ENCODE results near the gene SLC19A1.
"Not testable (repeated sequence)": the region's sequence is repeated elsewhere in the genome, so short reads cannot be mapped to it uniquely, and the experiment has no call there.

Gene SLC19A1

GRCh38 chr21:45532826-45533360, 9.3 kb downstream of the SLC19A1 start:
- no peak for DNase-seq

GRCh38 chr21:45531393-45532215, 10.6 kb downstream of the SLC19A1 start:
- no peak for DNase-seq

GRCh38 chr21:45531114-45531392, 11.2 kb downstream of the SLC19A1 start:
- not testable (repeated sequence) for DNase-seq

GRCh38 chr21:45530423-45531113, 11.7 kb downstream of the SLC19A1 start:
- no peak for DNase-seq

- no peak for DNase-seq
These were observed 12.3 kb downstream of the SLC19A1 start for GRCh38 chr21:45529785-45530422.

GRCh38 chr21:45528981-45529784, 13.1 kb downstream of the SLC19A1 start:
- DNase-seq, result no peak

- no peak for DNase-seq
These were observed 14.1 kb downstream of the SLC19A1 start for GRCh38 chr21:45528028-45528705.

GRCh38 chr21:45527151-45527999, 14.9 kb downstream of the SLC19A1 start:
- not testable (repeated sequence) for DNase-seq

GRCh38 chr21:45525910-45526306, 16.3 kb downstream of the SLC19A1 start:
- DNase-seq, result no peak

GRCh38 chr21:45525153-45525909, 16.9 kb downstream of the SLC19A1 start:
- DNase-seq, result no peak

GRCh38 chr21:45524756-45525152, 17.5 kb downstream of the SLC19A1 start:
- DNase-seq, result no peak

- DNase-seq, result no peak
These were observed 18.7 kb downstream of the SLC19A1 start for GRCh38 chr21:45523411-45524101.

GRCh38 chr21:45522986-45523385, 19.3 kb downstream of the SLC19A1 start:
- no peak for DNase-seq

- DNase-seq, result no peak
These were observed 19.9 kb downstream of the SLC19A1 start for GRCh38 chr21:45522381-45522780.

GRCh38 chr21:45521241-45521640, 21.0 kb downstream of the SLC19A1 start:
- no peak for DNase-seq

- DNase-seq, result no peak
These were observed 23.1 kb downstream of the SLC19A1 start for GRCh38 chr21:45519182-45519581.

GRCh38 chr21:45518742-45519141, 23.5 kb downstream of the SLC19A1 start:
- DNase-seq, result no peak

GRCh38 chr21:45517249-45518065, 24.8 kb downstream of the SLC19A1 start:
- no peak for DNase-seq

- no peak for DNase-seq
These were observed 25.5 kb downstream of the SLC19A1 start for GRCh38 chr21:45516671-45517151.

Data from SHP77 (cell line).